Measurements from ENCODE around the gene SULT1C2. TPM values are rescaled to one million over a fixed set of nuclear protein-coding genes. Genes with fewer than 3 reads are reported as not detected.

SULT1C2 gene
- total and polyA plus RNA-seq, 4 donors = 1.7 to 20.5 (median 3.7) TPM

GRCh38 chr2:108266218-108266617, 22.5 kb upstream of the SULT1C2 start:
- peak in 2 of 3 donors; percentile 8 to 42 for DNase-seq
- Histone ChIP-seq H3K9me3 (ENCODE audit: control insufficient read depth in 4 of 4, insufficient read depth in 3 of 4, low read length in 3 of 4) (no peaks in the 10 kb centered on the region), H3K36me3 (ENCODE audit: control insufficient read depth in 4 of 4, insufficient read depth in 4 of 4, low read length in 4 of 4) (no peaks in the 10 kb centered on the region), H3K4me1 (ENCODE audit: control insufficient read depth in 5 of 5, insufficient read depth in 5 of 5, low read length in 5 of 5) (peaks cover 0 to 17% (median 3%) of the 10 kb centered on the region in 5 donors), H3K27ac (ENCODE audit: low read depth in 1 of 2, low read length in 1 of 2) (no peak overlapping the region), H3K27me3 (ENCODE audit: control insufficient read depth in 3 of 3, insufficient read depth in 3 of 3, low read length in 2 of 3) (no peaks in the 10 kb centered on the region), H3K9ac (ENCODE audit: insufficient read depth in 1 of 2, low read length in 2 of 2) (no peak overlapping the region), H3K4me3 (no peak overlapping the region)
- TF ChIP-seq, protein P1, sequence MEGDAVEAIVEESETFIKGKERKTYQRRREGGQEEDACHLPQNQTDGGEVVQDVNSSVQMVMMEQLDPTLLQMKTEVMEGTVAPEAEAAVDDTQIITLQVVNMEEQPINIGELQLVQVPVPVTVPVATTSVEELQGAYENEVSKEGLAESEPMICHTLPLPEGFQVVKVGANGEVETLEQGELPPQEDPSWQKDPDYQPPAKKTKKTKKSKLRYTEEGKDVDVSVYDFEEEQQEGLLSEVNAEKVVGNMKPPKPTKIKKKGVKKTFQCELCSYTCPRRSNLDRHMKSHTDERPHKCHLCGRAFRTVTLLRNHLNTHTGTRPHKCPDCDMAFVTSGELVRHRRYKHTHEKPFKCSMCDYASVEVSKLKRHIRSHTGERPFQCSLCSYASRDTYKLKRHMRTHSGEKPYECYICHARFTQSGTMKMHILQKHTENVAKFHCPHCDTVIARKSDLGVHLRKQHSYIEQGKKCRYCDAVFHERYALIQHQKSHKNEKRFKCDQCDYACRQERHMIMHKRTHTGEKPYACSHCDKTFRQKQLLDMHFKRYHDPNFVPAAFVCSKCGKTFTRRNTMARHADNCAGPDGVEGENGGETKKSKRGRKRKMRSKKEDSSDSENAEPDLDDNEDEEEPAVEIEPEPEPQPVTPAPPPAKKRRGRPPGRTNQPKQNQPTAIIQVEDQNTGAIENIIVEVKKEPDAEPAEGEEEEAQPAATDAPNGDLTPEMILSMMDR (IDR thresholded peaks at IDR 0.05; ENCODE audit: control extremely low read depth, extremely low read depth) = no peak
- no peak for ATAC-seq (ENCODE audit: insufficient read depth, low FRiP score)
- 69 to 85% methylated on average over 3 of the region's 3 CpGs for WGBS, 2 donors

GRCh38 chr2:108267101-108267500, 21.6 kb upstream of the SULT1C2 start:
- Histone ChIP-seq H3K36me3 (ENCODE audit: control insufficient read depth in 4 of 4, insufficient read depth in 4 of 4, low read length in 4 of 4) (no peaks in the 10 kb centered on the region), H3K9ac (ENCODE audit: insufficient read depth in 1 of 2, low read length in 2 of 2) (no peak overlapping the region), H3K27me3 (ENCODE audit: control insufficient read depth in 3 of 3, insufficient read depth in 3 of 3, low read length in 2 of 3) (no peaks in the 10 kb centered on the region), H3K4me1 (ENCODE audit: control insufficient read depth in 5 of 5, insufficient read depth in 5 of 5, low read length in 5 of 5) (peaks cover 0 to 17% (median 3%) of the 10 kb centered on the region in 5 donors), H3K9me3 (ENCODE audit: control insufficient read depth in 4 of 4, insufficient read depth in 3 of 4, low read length in 3 of 4) (no peaks in the 10 kb centered on the region), H3K27ac (ENCODE audit: low read depth in 1 of 2, low read length in 1 of 2) (peak overlapping the region in 1 of 2 donors; percentile 72), H3K4me3 (no peak overlapping the region)
- WGBS, 2 donors = 26 to 33% methylated on average over 5 of the region's 5 CpGs
- TF ChIP-seq, protein P1 (IDR thresholded peaks at IDR 0.05; ENCODE audit: control extremely low read depth, extremely low read depth) = no peak
- DNase-seq (peak; percentile 59 to 85 (median 61)), ATAC-seq (ENCODE audit: insufficient read depth, low FRiP score) (peak; percentile 47)

GRCh38 chr2:108268001-108268400, 20.7 kb upstream of the SULT1C2 start:
- H3K9me3 ChIP-seq (ENCODE audit: control insufficient read depth in 4 of 4, insufficient read depth in 3 of 4, low read length in 3 of 4) = no peaks in the 10 kb centered on the region
- ATAC-seq (ENCODE audit: insufficient read depth, low FRiP score) = no peak
- no peaks in the 10 kb centered on the region for H3K27me3 ChIP-seq (ENCODE audit: control insufficient read depth in 3 of 3, insufficient read depth in 3 of 3, low read length in 2 of 3)
- 60 to 72% methylated on average over 4 of the region's 4 CpGs for WGBS, 2 donors
- no peak for DNase-seq
- no peak overlapping the region for H3K9ac ChIP-seq (ENCODE audit: insufficient read depth in 1 of 2, low read length in 2 of 2)
- H3K4me1 ChIP-seq (ENCODE audit: control insufficient read depth in 5 of 5, insufficient read depth in 5 of 5, low read length in 5 of 5) = peaks cover 0 to 17% (median 3%) of the 10 kb centered on the region in 5 donors
- H3K36me3 ChIP-seq (ENCODE audit: control insufficient read depth in 4 of 4, insufficient read depth in 4 of 4, low read length in 4 of 4) = no peaks in the 10 kb centered on the region
- TF ChIP-seq, protein P1 (IDR thresholded peaks at IDR 0.05; ENCODE audit: control extremely low read depth, extremely low read depth) = no peak
- H3K27ac ChIP-seq (ENCODE audit: low read depth in 1 of 2, low read length in 1 of 2) = no peak overlapping the region
- no peak overlapping the region for H3K4me3 ChIP-seq

DNA sequence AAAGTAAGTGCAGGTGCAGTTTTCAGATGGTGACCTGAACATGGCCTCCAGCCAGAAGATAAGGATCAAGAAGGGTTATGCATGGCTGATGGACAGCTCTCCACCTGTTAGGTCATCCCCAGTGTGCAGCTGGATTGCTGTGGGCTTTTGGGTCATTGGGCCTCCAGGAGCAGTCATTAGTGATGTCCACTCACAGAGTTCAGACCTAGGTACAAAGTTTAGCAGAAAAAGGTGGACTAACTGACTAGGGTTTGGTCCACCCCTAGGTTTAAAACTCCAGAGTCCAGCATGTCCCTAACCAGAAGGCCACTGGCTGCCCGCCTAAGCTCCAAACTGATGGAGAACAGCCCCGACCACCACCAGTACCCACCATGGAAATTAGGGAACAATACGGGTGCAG, 18.3 kb upstream of the SULT1C2 start:
- no peak overlapping the region for H3K9ac ChIP-seq (ENCODE audit: insufficient read depth in 1 of 2, low read length in 2 of 2)
- no peaks in the 10 kb centered on the region for H3K9me3 ChIP-seq (ENCODE audit: control insufficient read depth in 4 of 4, insufficient read depth in 3 of 4, low read length in 3 of 4)
- H3K27me3 ChIP-seq (ENCODE audit: control insufficient read depth in 3 of 3, insufficient read depth in 3 of 3, low read length in 2 of 3) = no peaks in the 10 kb centered on the region
- ATAC-seq (ENCODE audit: insufficient read depth, low FRiP score) (no peak), DNase-seq (no peak)
- TF ChIP-seq, protein P1 (IDR thresholded peaks at IDR 0.05; ENCODE audit: control extremely low read depth, extremely low read depth) = no peak
- H3K36me3 ChIP-seq (ENCODE audit: control insufficient read depth in 4 of 4, insufficient read depth in 4 of 4, low read length in 4 of 4) = no peaks in the 10 kb centered on the region
- no peak overlapping the region for H3K27ac ChIP-seq (ENCODE audit: low read depth in 1 of 2, low read length in 1 of 2)
- H3K4me1 ChIP-seq (ENCODE audit: control insufficient read depth in 5 of 5, insufficient read depth in 5 of 5, low read length in 5 of 5) = peaks cover 0 to 17% (median 3%) of the 10 kb centered on the region in 5 donors
- WGBS, 2 donors = 74 to 92% methylated on average over 3 of the region's 3 CpGs
- no peak overlapping the region for H3K4me3 ChIP-seq

Data from lung (tissue), 12 donors.